ENCODE results near the gene TOB1.
"Not testable (repeated sequence)": the region's sequence is repeated elsewhere in the genome, so short reads cannot be mapped to it uniquely, and the experiment has no call there.

TOB1 gene

GRCh38 chr17:50894513-50894912 is 28.4 kb upstream of the TOB1 start:
- not testable (repeated sequence) for DNase-seq

- no peak for DNase-seq
Observed at GRCh38 chr17:50893183-50893993, 27.2 kb upstream of the TOB1 start.

DNA sequence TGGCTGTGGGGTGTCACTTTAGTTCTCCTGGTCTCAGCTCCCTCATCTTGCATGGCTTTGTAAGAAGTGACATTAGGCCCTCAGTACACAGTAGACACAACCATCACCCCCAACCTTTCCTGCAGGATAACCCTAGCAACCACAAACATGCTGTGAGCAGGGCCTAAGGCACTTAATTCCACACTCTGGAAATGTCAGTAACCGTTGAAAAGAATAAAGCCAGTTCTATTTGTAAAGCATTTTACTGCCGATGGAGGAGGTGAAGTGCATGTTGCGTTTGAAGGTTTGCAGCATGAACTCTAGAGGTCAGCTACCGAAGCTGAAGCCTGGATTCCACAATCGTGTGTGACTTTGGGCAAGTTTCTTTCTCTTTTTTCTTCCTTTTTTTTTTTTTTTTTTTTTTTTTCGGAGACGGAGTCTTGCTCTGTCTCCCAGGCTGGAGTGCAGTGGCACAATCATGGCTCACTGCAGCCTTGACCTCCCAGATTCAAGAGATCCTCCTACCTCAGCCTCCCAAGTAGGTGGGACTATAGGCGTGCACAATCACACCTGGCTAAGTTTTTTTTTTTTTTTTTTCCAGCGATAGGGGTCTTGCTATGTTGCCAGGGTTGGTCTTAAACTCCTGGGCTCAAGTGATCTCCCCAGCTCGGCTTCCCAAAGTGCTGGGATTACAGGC is 26.1 kb upstream of the TOB1 start:
- no peak for DNase-seq

GRCh38 chr17:50891577-50891989 is 25.4 kb upstream of the TOB1 start:
- no peak for DNase-seq

- no peak for DNase-seq
Observed at GRCh38 chr17:50890675-50891516, 24.7 kb upstream of the TOB1 start.

- DNase-seq = no peak
Observed at GRCh38 chr17:50889528-50890118, 23.5 kb upstream of the TOB1 start.

GRCh38 chr17:50887705-50888245 is 21.6 kb upstream of the TOB1 start:
- no peak for DNase-seq

GRCh38 chr17:50884439-50885311 is 18.5 kb upstream of the TOB1 start:
- no peak for DNase-seq

DNA sequence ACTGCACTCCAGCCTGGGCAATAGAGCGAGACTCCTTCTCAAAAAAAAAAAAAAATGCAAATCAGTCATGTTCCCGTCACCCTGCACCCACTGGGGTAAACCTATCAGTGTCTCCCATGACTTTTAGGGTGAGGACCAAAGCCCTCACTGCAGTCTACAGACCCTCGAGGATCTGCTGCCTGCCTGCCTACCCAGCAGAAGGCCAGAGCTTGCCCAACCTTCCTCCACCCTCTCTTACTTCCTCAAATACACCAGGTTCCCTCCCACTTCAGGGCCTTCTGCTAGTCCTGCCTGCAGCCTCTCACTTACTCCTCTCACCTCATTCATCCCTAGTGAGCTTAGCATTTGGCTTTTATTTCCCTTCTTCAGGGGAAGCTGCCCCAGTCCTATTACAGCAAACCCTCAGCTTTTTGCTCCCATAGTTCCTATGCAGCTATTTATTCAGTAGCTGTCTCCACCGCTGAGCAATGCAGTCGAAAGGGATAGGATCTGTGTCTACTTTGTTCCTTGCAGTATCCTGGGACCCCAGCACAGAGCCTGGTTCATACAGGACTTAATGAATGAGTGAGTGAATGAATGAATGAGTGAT is 17.8 kb upstream of the TOB1 start:
- DNase-seq = peak; percentile 70

DNA sequence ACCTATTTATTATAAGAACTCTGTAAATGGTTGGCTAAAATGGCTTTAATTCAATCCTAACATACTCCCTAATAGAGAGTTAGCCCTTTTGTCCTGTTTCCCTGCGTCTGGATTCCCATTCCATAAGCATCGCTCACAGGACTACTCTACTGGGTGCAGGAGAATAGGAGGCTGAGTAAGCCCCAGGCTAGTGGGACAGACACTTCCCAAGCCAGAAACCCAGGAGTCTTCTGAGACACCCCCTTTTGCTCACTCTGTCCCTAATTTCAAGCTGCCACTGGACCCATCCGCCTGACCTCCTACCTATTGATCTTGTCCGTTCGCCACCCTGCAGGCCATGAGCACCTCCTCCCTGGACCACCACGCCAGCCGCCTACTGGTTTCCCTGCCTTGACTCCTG is 16.7 kb upstream of the TOB1 start:
- DNase-seq = no peak

- DNase-seq = no peak
Observed at GRCh38 chr17:50881182-50881581, 15.0 kb upstream of the TOB1 start.

DNA sequence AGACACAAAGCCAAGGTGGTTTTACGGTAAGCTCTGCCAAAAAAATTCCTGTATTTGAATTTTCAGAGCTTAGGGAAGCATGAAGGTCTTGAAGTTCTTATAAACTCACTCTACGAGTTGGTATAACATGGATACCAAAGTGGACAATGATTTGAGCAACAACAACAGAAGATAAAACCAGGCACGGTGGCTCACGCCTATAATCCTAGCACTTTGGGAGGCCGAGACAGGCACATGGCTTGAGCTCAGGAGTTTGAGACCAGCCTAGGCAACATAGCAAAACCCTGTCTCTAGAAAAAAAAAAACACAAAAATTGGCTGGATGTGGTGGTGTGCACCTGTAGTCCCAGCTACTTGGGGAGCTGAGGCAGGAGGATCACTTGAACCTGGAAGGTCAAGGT is 12.9 kb upstream of the TOB1 start:
- DNase-seq = no peak

GRCh38 chr17:50877838-50878237 is 11.7 kb upstream of the TOB1 start:
- DNase-seq = no peak

DNA sequence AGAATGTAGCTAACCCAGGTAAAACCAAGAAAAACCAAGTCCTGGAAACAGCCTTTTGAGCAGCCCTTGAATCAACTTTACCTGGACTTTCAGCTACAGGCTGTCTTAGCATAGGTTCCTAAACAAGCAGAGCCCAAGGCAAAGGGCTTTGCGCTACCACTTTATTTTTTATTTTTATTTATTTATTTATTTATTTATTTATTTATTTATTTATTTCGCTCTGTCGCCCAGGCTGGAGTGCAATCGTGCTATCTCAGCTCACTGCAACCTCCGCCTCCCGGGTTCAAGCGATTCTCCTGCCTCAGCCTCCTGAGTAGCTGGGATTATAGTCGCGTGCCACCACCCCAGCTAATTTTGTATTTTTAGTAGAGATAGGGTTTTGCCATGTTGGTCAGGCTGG is 10.9 kb upstream of the TOB1 start:
- DNase-seq = not testable (repeated sequence)

DNA sequence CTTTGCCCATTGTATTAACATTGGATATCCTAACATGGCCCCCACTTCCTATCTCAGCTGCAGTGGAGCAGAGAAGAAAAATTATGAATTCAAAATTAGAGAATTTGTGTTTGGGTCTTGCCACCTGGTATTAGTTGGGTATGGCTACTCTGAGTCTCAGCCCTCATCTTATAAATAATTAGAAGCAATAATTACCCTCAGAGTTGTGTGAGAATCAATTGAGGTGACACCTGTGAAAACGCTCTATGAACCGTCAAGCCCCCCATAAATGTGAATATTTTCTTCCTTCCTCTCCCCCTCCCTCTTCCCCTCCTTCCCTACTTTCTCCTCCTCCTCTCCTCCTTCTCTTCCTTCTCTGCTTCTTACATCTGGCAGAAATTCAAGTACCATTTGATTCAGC is 8.9 kb upstream of the TOB1 start:
- no peak for DNase-seq

DNA sequence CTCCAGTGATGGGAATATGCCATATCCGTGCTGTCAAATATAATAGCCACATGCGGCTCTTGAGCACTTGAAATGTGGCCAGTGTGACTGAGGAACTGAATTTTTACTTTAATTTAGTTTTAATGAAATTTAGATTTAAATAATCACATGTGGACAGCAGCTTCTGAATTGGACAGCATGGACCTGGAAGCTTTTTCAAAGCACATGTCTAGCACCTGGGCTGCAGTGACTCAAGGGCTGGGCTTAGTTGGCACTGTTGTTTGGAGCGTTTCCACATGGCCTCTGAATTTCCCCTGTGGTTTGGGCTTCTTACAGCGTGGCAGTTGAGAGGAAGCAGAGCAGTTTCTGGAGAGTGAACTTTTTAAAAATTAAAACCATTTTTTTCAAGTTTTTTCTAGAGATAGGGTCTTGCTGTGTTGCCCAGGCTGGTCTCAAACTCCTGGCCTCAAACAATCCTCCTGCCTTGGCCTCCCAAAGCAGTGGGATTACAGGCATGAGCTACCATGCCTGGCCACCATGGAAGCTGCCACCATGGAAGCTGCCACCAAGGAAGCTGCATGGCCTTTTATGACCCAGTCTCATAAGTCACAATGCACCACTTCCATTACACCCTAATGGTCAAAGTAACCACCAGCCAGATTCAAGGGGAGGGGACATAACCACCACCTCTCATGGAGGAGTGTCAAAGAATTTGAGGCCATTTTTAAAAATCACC is 6.7 kb upstream of the TOB1 start:
- DNase-seq = no peak

DNA sequence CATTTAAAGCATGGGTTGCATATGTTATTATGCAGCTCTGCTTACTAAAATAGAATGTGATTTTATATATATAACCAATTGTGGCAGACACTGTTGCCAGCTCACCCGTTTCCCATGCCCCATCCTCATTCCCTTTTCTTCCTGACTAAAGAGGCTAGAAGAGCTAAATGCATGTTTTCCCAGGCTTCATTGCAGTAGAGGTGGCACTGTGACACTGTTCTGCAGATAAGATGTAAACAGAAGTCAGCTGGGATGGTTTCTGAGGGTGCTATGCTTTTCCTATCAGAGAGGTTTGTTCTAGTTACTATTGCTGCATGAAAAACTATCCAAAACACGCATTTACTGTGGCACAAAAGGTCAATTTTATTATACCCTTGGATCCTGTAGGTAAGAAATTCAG is 5.7 kb upstream of the TOB1 start:
- DNase-seq = no peak

- DNase-seq = no peak
Observed at GRCh38 chr17:50871364-50871763, 5.2 kb upstream of the TOB1 start.

DNA sequence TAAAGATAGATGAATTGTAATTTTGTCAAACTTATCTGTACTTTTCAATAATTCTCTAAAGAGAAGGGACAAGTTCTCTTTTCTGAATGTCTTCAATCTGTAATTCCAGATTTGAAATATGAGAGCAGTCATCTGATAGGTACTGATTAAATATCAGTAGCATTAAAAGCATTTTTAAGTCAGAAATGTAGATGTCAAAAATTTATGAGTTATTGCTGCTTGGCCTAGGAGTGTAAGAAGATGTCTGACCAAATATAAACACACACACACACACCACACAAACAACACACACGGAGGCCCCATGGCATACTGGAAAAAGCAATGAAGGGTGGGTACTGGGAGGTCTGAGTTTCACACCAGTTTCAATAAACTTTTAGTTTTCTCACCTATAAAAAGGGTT is 2.4 kb upstream of the TOB1 start:
- DNase-seq = no peak

GRCh38 chr17:50868140-50868438 is 1.9 kb upstream of the TOB1 start:
- DNase-seq = no peak

All from SIG-M5 (cell line).